Breast epithelium (tissue), 3 donors: ENCODE results near the gene BRINP3.

Experiments
- CTCF ChIP-seq, 3 donors: fragments of 450-650 bp; IDR thresholded peaks; one replicate each; pipeline ENCODE4 v1.5.1; 2016 to 2017; ENCODE audit warnings: antibody characterized with exemption in 3 of 3, mild to moderate bottlenecking in 3 of 3, moderate library complexity in 3 of 3
- POLR2AphosphoS5 ChIP-seq, 3 donors: sonication (generic); formaldehyde crosslinking; IDR thresholded peaks; one replicate each; pipeline ENCODE4 v1.6.1; 2017; ENCODE audit warnings: antibody characterized with exemption in 3 of 3

DNA sequence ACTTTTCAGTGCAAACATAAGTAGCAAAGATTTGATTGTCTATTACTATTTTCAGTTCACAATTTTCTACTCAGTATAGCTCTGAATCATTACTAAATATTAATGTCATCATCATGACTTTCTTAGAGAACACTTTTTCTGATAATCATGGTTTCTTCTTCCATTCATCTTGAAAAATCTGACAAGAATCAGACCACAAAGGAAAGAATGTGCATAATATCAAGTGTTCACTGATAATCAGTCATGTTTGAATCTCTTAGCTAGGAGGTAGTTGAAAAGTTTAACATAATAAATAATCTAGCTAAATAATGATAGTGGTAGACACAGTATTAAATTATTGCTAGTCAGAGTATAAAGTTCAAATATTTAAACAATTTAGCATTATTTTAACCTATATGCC is 133.2 kb downstream of the BRINP3 start:
- TF ChIP-seq CTCF (IDR thresholded peaks at IDR 0.05) (no peak), POLR2AphosphoS5 (IDR thresholded peaks at IDR 0.05) (no peak)
